ENCODE measurements around the gene FAM117A.

DNA sequence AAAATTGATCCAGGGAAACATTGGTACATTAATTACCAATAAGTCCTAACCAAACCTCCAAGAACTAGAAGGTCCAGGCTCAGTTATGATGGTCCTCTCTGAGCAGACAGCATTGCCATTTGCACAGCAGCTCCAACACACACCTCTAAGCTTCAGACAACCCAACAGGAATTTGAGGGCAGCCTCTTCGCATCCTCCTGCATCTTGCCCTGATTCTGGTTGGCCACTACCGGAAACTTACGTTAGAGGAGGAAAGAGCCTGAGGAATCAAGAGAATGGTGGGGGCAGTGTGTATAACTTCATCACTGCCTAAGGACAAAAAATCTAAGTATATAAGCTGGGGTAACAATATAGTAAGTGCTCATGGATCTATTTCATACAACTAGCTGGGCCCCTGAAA, 15.7 kb downstream of the FAM117A start:
- TF ChIP-seq, protein P1, sequence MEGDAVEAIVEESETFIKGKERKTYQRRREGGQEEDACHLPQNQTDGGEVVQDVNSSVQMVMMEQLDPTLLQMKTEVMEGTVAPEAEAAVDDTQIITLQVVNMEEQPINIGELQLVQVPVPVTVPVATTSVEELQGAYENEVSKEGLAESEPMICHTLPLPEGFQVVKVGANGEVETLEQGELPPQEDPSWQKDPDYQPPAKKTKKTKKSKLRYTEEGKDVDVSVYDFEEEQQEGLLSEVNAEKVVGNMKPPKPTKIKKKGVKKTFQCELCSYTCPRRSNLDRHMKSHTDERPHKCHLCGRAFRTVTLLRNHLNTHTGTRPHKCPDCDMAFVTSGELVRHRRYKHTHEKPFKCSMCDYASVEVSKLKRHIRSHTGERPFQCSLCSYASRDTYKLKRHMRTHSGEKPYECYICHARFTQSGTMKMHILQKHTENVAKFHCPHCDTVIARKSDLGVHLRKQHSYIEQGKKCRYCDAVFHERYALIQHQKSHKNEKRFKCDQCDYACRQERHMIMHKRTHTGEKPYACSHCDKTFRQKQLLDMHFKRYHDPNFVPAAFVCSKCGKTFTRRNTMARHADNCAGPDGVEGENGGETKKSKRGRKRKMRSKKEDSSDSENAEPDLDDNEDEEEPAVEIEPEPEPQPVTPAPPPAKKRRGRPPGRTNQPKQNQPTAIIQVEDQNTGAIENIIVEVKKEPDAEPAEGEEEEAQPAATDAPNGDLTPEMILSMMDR (conservative IDR thresholded peaks at IDR 0.05; ENCODE audit: low read depth, low read length): no peak
- no peak for TF ChIP-seq EZH2 (IDR thresholded peaks at IDR 0.05; ENCODE audit: low read length, unreplicated experiment)

Measured in PC-3 (cell line).